Ovary (tissue), 3 donors: ENCODE measurements around the gene COQ8B.

Source experiments
- CTCF ChIP-seq, 3 donors: fragments of 450-650 bp in 2 of 3; fragments of 200-600 bp in 1 of 3; IDR thresholded peaks; one replicate each; pipeline versions ENCODE4 v1.5.1 to v1.8.0; 2016 to 2022; ENCODE audit warnings: antibody characterized with exemption in 3 of 3, mild to moderate bottlenecking in 1 of 3
- POLR2A ChIP-seq: fragments of 450-650 bp; IDR thresholded peaks from one replicate; pipeline ENCODE4 v1.6.1; 2017; ENCODE audit warnings: antibody characterized with exemption, mild to moderate bottlenecking, moderate library complexity
- donor health status: DM: no; HTN: no; CAD: no.

GRCh38 chr19:40646743-40647254 is 69.9 kb downstream of the COQ8B start:
- TF ChIP-seq CTCF (IDR thresholded peaks at IDR 0.05) (no peak), POLR2A (no peak)
